ENCODE measurements around the gene POP4. TPM values are rescaled to one million over a fixed set of nuclear protein-coding genes. Genes with fewer than 3 reads are reported as not detected.
A peak's percentile ranks its signal among the peaks of the same experiment; 100 is the strongest.

Gene POP4
- total and polyA plus RNA-seq, 8 donors, result 2.0 to 162 (median 55.5) TPM

- no peak overlapping the region for H3K4me3 ChIP-seq
Measured at GRCh38 chr19:29561601-29562000, 44.5 kb upstream of the POP4 start.

GRCh38 chr19:29562299-29563297, 43.5 kb upstream of the POP4 start:
- no peak for TF ChIP-seq POLR2A (IDR thresholded peaks at IDR 0.05)
- Histone ChIP-seq H3K36me3 (no peaks in the 10 kb centered on the region), H3K27me3 (peaks cover 0 to 58% (median 0%) of the 10 kb centered on the region in 3 donors), H3K4me3 (no peak overlapping the region), H3K9me3 (peaks cover 3 to 29% (median 23%) of the 10 kb centered on the region in 4 donors), H3K27ac (no peak overlapping the region), H3K4me1 (no peaks in the 10 kb centered on the region)
- no peak for DNase-seq
- intact Hi-C loops (cut with DNase I; ENCODE audit: low total_unique reads), result no loop called here
- 55 to 67% (median 60%) methylated on average over 13 to 16 of the region's 16 CpGs for WGBS, 5 donors

More at GRCh38 chr19:29561601-29562000, 44.5 kb upstream of the POP4 start:
- no peak overlapping the region for H3K27ac ChIP-seq
- no peak for TF ChIP-seq EP300 (IDR thresholded peaks at IDR 0.05)
- H3K4me1 ChIP-seq, result no peaks in the 10 kb centered on the region
- intact Hi-C loops (cut with DNase I; ENCODE audit: low total_unique reads), result no loop called here
- no peaks in the 10 kb centered on the region for H3K36me3 ChIP-seq
- DNase-seq, result no peak
- H3K9me3 ChIP-seq, result peaks cover 3 to 30% (median 29%) of the 10 kb centered on the region in 4 donors
- WGBS, 5 donors, result 50 to 67% (median 54%) methylated on average over 8 to 9 of the region's 9 CpGs
- peaks cover 0 to 48% (median 0%) of the 10 kb centered on the region in 3 donors for H3K27me3 ChIP-seq

GRCh38 chr19:29563486-29564101, 42.5 kb upstream of the POP4 start:
- no peaks in the 10 kb centered on the region for H3K36me3 ChIP-seq
- H3K9me3 ChIP-seq, result peaks cover 0 to 25% (median 22%) of the 10 kb centered on the region in 4 donors
- no peak overlapping the region for H3K4me3 ChIP-seq
- H3K27ac ChIP-seq, result no peak overlapping the region
- 72 to 77% (median 74%) methylated on average over 11 of the region's 11 CpGs for WGBS, 5 donors
- intact Hi-C loops (cut with DNase I; ENCODE audit: low total_unique reads), result no loop called here
- peak in 1 of 2 donors; percentile 19 for DNase-seq
- no peaks in the 10 kb centered on the region for H3K4me1 ChIP-seq
- H3K27me3 ChIP-seq, result peaks cover 0 to 68% (median 0%) of the 10 kb centered on the region in 3 donors
- TF ChIP-seq, protein P1, sequence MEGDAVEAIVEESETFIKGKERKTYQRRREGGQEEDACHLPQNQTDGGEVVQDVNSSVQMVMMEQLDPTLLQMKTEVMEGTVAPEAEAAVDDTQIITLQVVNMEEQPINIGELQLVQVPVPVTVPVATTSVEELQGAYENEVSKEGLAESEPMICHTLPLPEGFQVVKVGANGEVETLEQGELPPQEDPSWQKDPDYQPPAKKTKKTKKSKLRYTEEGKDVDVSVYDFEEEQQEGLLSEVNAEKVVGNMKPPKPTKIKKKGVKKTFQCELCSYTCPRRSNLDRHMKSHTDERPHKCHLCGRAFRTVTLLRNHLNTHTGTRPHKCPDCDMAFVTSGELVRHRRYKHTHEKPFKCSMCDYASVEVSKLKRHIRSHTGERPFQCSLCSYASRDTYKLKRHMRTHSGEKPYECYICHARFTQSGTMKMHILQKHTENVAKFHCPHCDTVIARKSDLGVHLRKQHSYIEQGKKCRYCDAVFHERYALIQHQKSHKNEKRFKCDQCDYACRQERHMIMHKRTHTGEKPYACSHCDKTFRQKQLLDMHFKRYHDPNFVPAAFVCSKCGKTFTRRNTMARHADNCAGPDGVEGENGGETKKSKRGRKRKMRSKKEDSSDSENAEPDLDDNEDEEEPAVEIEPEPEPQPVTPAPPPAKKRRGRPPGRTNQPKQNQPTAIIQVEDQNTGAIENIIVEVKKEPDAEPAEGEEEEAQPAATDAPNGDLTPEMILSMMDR (IDR thresholded peaks at IDR 0.05), result no peak
- TF ChIP-seq POLR2AphosphoS5 (IDR thresholded peaks at IDR 0.05) (no peak), EP300 (IDR thresholded peaks at IDR 0.05) (no peak), POLR2A (IDR thresholded peaks at IDR 0.05) (no peak)

- no peak for TF ChIP-seq EP300 (IDR thresholded peaks at IDR 0.05)
- no peaks in the 10 kb centered on the region for H3K36me3 ChIP-seq
Measured at GRCh38 chr19:29564574-29565005, 41.5 kb upstream of the POP4 start.

GRCh38 chr19:29565171-29565570, 40.9 kb upstream of the POP4 start:
- H3K27ac ChIP-seq, result no peak overlapping the region
- no peaks in the 10 kb centered on the region for H3K4me1 ChIP-seq
- no peak for DNase-seq
- intact Hi-C loops (cut with DNase I; ENCODE audit: low total_unique reads), result no loop called here
- 81 to 86% (median 82%) methylated on average over 18 to 19 of the region's 19 CpGs for WGBS, 5 donors
- no peak for TF ChIP-seq POLR2AphosphoS5 (IDR thresholded peaks at IDR 0.05)
- TF ChIP-seq, protein P1 (IDR thresholded peaks at IDR 0.05), result no peak
- TF ChIP-seq POLR2A (IDR thresholded peaks at IDR 0.05), result no peak
- TF ChIP-seq EP300 (IDR thresholded peaks at IDR 0.05), result no peak
- no peak overlapping the region for H3K4me3 ChIP-seq
- no peaks in the 10 kb centered on the region for H3K36me3 ChIP-seq
- peaks cover 0 to 10% (median 9%) of the 10 kb centered on the region in 4 donors for H3K9me3 ChIP-seq
- H3K27me3 ChIP-seq, result peaks cover 0 to 68% (median 0%) of the 10 kb centered on the region in 3 donors

More at GRCh38 chr19:29564574-29565005, 41.5 kb upstream of the POP4 start:
- peaks cover 0 to 68% (median 0%) of the 10 kb centered on the region in 3 donors for H3K27me3 ChIP-seq
- no peak overlapping the region for H3K4me3 ChIP-seq
- intact Hi-C loops (cut with DNase I; ENCODE audit: low total_unique reads), result no loop called here
- peaks cover 0 to 16% (median 14%) of the 10 kb centered on the region in 4 donors for H3K9me3 ChIP-seq
- H3K27ac ChIP-seq, result no peak overlapping the region
- 33 to 40% (median 37%) methylated on average over 11 of the region's 11 CpGs for WGBS, 5 donors
- DNase-seq, result no peak
- H3K4me1 ChIP-seq, result no peaks in the 10 kb centered on the region

Measured in stomach (tissue), 9 donors.